ENCODE data around the gene KRT6C. TPM values are rescaled to one million over a fixed set of nuclear protein-coding genes. Genes with fewer than 3 reads are reported as not detected.

KRT6C gene
- polyA plus RNA-seq, 1 experiment: not detected

DNA sequence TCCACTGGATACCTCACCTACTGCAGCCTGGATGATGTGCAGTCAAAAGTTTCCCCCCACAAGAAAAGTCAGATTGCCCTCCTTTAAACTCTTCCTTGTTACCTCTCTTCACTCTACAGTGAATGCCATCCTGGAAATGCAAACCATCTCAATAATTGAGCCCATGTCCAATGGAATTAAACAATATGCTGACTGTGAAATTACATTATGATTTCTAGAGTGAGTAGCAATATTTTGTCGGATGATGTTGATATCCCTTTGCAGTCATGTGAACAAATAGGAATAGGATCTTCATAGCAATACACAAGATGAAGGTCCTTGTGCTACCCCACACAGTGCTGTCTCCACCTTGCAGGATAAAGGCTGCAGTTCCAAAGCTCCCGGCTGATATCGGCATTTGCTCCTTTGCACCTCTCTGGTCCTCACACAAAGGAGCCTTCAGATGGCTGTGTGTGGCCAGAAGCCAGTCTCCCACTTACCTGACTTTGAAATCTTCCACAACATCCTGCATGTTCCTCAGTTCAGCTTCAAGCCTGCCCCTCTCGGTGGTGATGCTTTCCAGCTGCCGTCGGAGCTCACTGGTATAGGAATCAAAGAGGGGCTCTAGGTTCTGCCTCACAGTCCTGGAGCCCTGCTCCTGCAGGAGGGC, 40.9 kb downstream of the KRT6C start:
- no peaks in the 10 kb centered on the region for H3K9me3 ChIP-seq (ENCODE audit: control insufficient read depth, insufficient read depth, low read length)
- H3K27ac ChIP-seq (ENCODE audit: low read depth, low read length): no peak overlapping the region
- DNase-seq (ENCODE audit: low read depth, low spot score): no peak
- POLR2A ChIA-PET: no interaction called here
- H3K27me3 ChIP-seq (ENCODE audit: control insufficient read depth, insufficient read depth, low read length): peaks cover 14% of the 10 kb centered on the region
- TF ChIP-seq, protein P1, sequence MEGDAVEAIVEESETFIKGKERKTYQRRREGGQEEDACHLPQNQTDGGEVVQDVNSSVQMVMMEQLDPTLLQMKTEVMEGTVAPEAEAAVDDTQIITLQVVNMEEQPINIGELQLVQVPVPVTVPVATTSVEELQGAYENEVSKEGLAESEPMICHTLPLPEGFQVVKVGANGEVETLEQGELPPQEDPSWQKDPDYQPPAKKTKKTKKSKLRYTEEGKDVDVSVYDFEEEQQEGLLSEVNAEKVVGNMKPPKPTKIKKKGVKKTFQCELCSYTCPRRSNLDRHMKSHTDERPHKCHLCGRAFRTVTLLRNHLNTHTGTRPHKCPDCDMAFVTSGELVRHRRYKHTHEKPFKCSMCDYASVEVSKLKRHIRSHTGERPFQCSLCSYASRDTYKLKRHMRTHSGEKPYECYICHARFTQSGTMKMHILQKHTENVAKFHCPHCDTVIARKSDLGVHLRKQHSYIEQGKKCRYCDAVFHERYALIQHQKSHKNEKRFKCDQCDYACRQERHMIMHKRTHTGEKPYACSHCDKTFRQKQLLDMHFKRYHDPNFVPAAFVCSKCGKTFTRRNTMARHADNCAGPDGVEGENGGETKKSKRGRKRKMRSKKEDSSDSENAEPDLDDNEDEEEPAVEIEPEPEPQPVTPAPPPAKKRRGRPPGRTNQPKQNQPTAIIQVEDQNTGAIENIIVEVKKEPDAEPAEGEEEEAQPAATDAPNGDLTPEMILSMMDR (IDR thresholded peaks at IDR 0.05; ENCODE audit: low read depth, low read length): no peak
- CTCF ChIA-PET: no interaction called here
- H3K4me3 ChIP-seq (ENCODE audit: low read depth, low read length): no peak overlapping the region

GRCh38 chr12:52428121-52428520, 45.5 kb downstream of the KRT6C start:
- Histone ChIP-seq H3K27ac (ENCODE audit: low read depth, low read length) (no peak overlapping the region), H3K27me3 (ENCODE audit: control insufficient read depth, insufficient read depth, low read length) (peaks cover 22% of the 10 kb centered on the region), H3K9me3 (ENCODE audit: control insufficient read depth, insufficient read depth, low read length) (no peaks in the 10 kb centered on the region), H3K4me3 (ENCODE audit: low read depth, low read length) (no peak overlapping the region)
- CTCF ChIA-PET: no interaction called here
- TF ChIP-seq, protein P1 (IDR thresholded peaks at IDR 0.05; ENCODE audit: low read depth, low read length): no peak
- POLR2A ChIA-PET: no interaction called here
- DNase-seq (ENCODE audit: low read depth, low spot score): no peak

DNA sequence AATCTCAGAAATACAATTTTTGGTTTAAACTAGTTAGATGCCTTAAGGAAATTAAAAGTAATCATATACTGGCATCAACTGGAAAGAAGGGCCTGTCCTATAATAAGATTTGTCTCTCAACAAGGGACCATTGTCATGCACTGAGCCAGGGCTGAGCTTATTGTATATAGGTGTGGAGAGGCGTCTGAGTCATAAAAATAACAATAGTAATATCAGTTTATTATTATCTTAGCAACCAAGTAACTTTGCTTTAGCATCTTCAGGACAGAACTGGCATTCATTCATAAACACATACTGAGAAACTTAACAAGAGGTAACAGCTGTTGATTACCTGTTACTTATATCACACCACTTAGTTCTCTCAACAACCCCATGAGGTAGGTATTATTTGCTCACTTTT, 46.5 kb downstream of the KRT6C start:
- H3K9me3 ChIP-seq (ENCODE audit: control insufficient read depth, insufficient read depth, low read length): no peaks in the 10 kb centered on the region
- no peak for DNase-seq (ENCODE audit: low read depth, low spot score)
- POLR2A ChIA-PET: no interaction called here
- TF ChIP-seq, protein P1 (IDR thresholded peaks at IDR 0.05; ENCODE audit: low read depth, low read length): no peak
- H3K27ac ChIP-seq (ENCODE audit: low read depth, low read length): no peak overlapping the region
- peaks cover 20% of the 10 kb centered on the region for H3K27me3 ChIP-seq (ENCODE audit: control insufficient read depth, insufficient read depth, low read length)
- no peak overlapping the region for H3K4me3 ChIP-seq (ENCODE audit: low read depth, low read length)
- CTCF ChIA-PET: no interaction called here

GRCh38 chr12:52426034-52426433, 47.6 kb downstream of the KRT6C start:
- Histone ChIP-seq H3K9me3 (ENCODE audit: control insufficient read depth, insufficient read depth, low read length) (no peaks in the 10 kb centered on the region), H3K4me3 (ENCODE audit: low read depth, low read length) (no peak overlapping the region), H3K27me3 (ENCODE audit: control insufficient read depth, insufficient read depth, low read length) (peaks cover 19% of the 10 kb centered on the region), H3K27ac (ENCODE audit: low read depth, low read length) (no peak overlapping the region)
- no peak for DNase-seq (ENCODE audit: low read depth, low spot score)
- ChIA-PET CTCF (interaction anchor here (0.7 kb wide), 1 partner anchor 441 kb away, joined by 4 read pairs; no protein-coding TSS in a partner anchor), POLR2A (no interaction called here)
- TF ChIP-seq, protein P1 (IDR thresholded peaks at IDR 0.05; ENCODE audit: low read depth, low read length): no peak

- ChIA-PET POLR2A (no interaction called here), CTCF (interaction anchor here (0.7 kb wide), 1 partner anchor 441 kb away, joined by 4 read pairs; no protein-coding TSS in a partner anchor)
- Histone ChIP-seq H3K9me3 (ENCODE audit: control insufficient read depth, insufficient read depth, low read length) (no peaks in the 10 kb centered on the region), H3K27me3 (ENCODE audit: control insufficient read depth, insufficient read depth, low read length) (peaks cover 22% of the 10 kb centered on the region), H3K4me3 (ENCODE audit: low read depth, low read length) (no peak overlapping the region), H3K27ac (ENCODE audit: low read depth, low read length) (no peak overlapping the region)
- TF ChIP-seq, protein P1 (IDR thresholded peaks at IDR 0.05; ENCODE audit: low read depth, low read length): no peak
- no peak for DNase-seq (ENCODE audit: low read depth, low spot score)
Measured at GRCh38 chr12:52425466-52425865, 48.1 kb downstream of the KRT6C start.
